ENCODE data around the gene ITGA4. TPM values are rescaled to one million over a fixed set of nuclear protein-coding genes. Genes with fewer than 3 reads are reported as not detected.

Gene ITGA4
- total and polyA plus RNA-seq, 2 of the 13 experiments (the other 11 are each of a cell fraction or from before 2014, with no cell fraction given): not detected

DNA sequence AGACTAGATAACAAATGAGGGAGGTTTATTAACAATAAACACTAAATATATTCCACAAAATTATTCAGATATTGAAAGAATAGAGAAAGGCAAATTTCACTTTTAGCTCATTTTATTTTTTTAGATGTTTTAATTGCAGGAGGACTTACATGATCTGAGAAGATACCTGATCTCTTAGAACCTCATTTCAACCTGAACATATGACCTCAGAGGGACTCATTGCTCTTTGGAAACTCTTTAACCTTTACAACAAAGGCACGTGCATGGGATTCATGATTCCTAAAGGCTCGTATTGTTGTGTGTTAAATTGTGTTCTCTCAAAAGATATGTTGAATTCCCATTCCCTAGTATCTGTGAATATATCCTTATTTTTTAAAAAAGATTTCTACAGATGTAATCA is 35.7 kb upstream of the ITGA4 start (continued):
- TF ChIP-seq ZNF574 (CRISPR knock-in tag; IDR thresholded peaks at IDR 0.05) (no peak), ZNF609 (CRISPR knock-in tag; IDR thresholded peaks at IDR 0.05; ENCODE audit: borderline replicate concordance) (no peak)

DNA sequence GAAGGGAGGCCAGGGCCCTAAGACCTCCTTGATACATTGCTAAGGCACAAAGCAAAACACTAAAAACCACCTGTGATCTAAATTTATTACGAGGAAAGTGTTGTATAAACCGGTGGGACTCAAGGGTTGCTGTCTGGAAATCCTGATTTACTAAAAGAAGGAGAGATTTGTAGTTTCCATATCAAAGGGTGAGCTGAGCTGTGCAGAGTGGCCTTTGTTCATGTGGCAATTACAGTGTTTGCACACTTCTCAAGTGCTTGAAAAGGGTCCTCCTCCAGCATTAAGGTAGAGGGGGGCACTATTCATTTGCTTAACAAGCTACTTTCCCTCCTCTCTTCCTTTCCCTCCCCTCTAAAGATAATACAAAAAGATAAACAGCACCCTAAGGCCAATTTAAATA is 30.5 kb upstream of the ITGA4 start:
- Histone ChIP-seq H3K4me1 (ENCODE audit: insufficient read depth, low read length) (no peaks in the 10 kb centered on the region), H3K79me2 (ENCODE audit: insufficient read depth, low read length) (no peaks in the 10 kb centered on the region), H3K9me3 (ENCODE audit: low read length) (no peaks in the 10 kb centered on the region), H3K36me3 (replicated peaks in 1 of 2; ENCODE audit: control insufficient read depth in 1 of 2, insufficient read depth in 2 of 2, low read length in 2 of 2) (no peaks in the 10 kb centered on the region), H3K4me2 (ENCODE audit: low read depth, low read length) (no peak overlapping the region), H3K27ac (ENCODE audit: extremely low read length, insufficient read depth, low read length) (no peak overlapping the region), H4K20me1 (ENCODE audit: insufficient read depth, low read length) (no peaks in the 10 kb centered on the region), H3K4me3 (replicated peaks in 1 of 3; ENCODE audit: insufficient read depth in 1 of 3, low read depth in 2 of 3, low read length in 3 of 3) (no peak overlapping the region), H3K27me3 (ENCODE audit: control insufficient read depth in 1 of 2, insufficient read depth in 2 of 2, low read length in 2 of 2) (no peaks in the 10 kb centered on the region), H2AFZ (ENCODE audit: low read length) (no peak overlapping the region), H3K9ac (ENCODE audit: insufficient read depth, low read depth, low read length) (no peak overlapping the region)
- ATAC-seq (no peak), FAIRE-seq (no peak), DNase-seq (ENCODE audit: low spot score) (no peak)
- TF ChIP-seq, protein P1, sequence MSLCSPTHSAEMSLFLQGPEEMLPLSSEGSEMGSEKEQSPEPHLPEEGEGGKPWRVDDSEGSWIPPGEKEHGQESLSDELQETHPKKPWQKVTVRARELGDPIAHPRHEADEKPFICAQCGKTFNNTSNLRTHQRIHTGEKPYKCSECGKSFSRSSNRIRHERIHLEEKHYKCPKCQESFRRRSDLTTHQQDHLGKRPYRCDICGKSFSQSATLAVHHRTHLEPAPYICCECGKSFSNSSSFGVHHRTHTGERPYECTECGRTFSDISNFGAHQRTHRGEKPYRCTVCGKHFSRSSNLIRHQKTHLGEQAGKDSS (CRISPR knock-in tag; IDR thresholded peaks at IDR 0.05; ENCODE audit: borderline replicate concordance, low read depth): no peak
- TF ChIP-seq ZNF776 (CRISPR knock-in tag; IDR thresholded peaks at IDR 0.05): no peak
- TF ChIP-seq ZNF232 (CRISPR knock-in tag; IDR thresholded peaks at IDR 0.05; ENCODE audit: borderline replicate concordance): no peak
- TF ChIP-seq NFKBIZ (CRISPR knock-in tag; IDR thresholded peaks at IDR 0.05): no peak
- TF ChIP-seq, protein P2, sequence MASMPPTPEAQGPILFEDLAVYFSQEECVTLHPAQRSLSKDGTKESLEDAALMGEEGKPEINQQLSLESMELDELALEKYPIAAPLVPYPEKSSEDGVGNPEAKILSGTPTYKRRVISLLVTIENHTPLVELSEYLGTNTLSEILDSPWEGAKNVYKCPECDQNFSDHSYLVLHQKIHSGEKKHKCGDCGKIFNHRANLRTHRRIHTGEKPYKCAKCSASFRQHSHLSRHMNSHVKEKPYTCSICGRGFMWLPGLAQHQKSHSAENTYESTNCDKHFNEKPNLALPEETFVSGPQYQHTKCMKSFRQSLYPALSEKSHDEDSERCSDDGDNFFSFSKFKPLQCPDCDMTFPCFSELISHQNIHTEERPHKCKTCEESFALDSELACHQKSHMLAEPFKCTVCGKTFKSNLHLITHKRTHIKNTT (CRISPR knock-in tag; IDR thresholded peaks at IDR 0.05): no peak
- no peak for TF ChIP-seq CREBL2 (CRISPR knock-in tag; IDR thresholded peaks at IDR 0.05; ENCODE audit: borderline replicate concordance)
- no peak for TF ChIP-seq ATF3 (CRISPR knock-in tag; IDR thresholded peaks at IDR 0.05)
- TF ChIP-seq NONO (IDR thresholded peaks at IDR 0.05): no peak
- TF ChIP-seq NONO (CRISPR knock-in tag; conservative IDR thresholded peaks at IDR 0.05): no peak
- WGBS (ENCODE audit: low lambda C conversion rate): 2% methylated on average over 2 of the region's 2 CpGs
- intact Hi-C loops (cut with micrococcal nuclease; ENCODE audit: unreplicated experiment): no loop called here
- no TSS peak for BruUV-seq (replicated peaks)
- ChIA-PET CTCF (ENCODE audit: low intra/inter-chr PET ratio, low total read pairs) (no interaction called here), POLR2A (no interaction called here)
- in situ Hi-C loops (cut with HindIII; ENCODE audit: extremely low pct_ligation_motif_present, low pct_unique_long_range_greater_than_20kb): no loop called here

All from HepG2 (cell line).